Astrocyte of the spinal cord (primary cell): Measurements from ENCODE around the gene CD22.

Experiments used
- DNase-seq: peaks from one replicate; pipeline ENCODE4 v3.0.0; 2011; ENCODE audit warnings: low read depth, low spot score
- H3K4me3 ChIP-seq: 2 replicates; pipeline ENCODE4 v1.5.1; 2011; ENCODE audit warnings: low read depth, mild to moderate bottlenecking, low read length, moderate library complexity
- CTCF ChIP-seq: IDR thresholded peaks from 2 replicates; pipeline ENCODE4 v1.5.1; 2012; ENCODE audit warnings: low read depth, mild to moderate bottlenecking, low read length, inconsistent platforms
- in situ Hi-C: cut with HindIII; loops from 2 replicates; pipeline ENCODE4 v1.10.0; 2017; ENCODE audit warnings: low sequenced_read_pairs

CD22 gene

GRCh38 chr19:35346193-35347052 is 17.4 kb downstream of the CD22 start:
- H3K4me3 ChIP-seq = no peak overlapping the region
- TF ChIP-seq CTCF = no peak
- DNase-seq = no peak
- in situ Hi-C loops = no loop called here

GRCh38 chr19:35347171-35347929 is 18.4 kb downstream of the CD22 start, which contains the start of gene FFAR1:
FFAR1 (plus strand) TSS chr19:35347902; CDS start chr19:35351552, 3,650 bp downstream.
- H3K4me3 ChIP-seq = no peak within 1 kb of the TSS
- DNase-seq = no peak
- in situ Hi-C loops = no loop called here
- TF ChIP-seq CTCF = no peak

DNA sequence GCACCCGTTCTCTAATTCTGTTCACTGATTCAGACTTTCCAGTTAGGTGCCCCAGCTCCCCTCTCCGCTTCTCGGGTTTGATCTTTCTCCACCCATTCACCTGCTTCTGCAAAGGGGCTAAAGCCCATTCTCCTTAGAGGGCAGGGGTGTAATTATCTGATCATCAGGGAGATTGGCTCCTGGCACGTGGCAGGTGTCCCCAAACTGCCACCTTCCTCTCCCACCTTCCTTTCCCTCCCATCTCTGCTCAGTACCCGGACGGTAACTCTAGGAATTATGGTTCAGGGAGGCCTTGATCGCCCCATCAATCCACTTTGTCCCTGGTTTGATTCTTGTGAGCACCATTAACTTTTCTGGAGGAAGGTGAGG is 18.9 kb downstream of the CD22 start:
- in situ Hi-C loops = no loop called here
- H3K4me3 ChIP-seq = no peak overlapping the region
- TF ChIP-seq CTCF = no peak
- no peak for DNase-seq

DNA sequence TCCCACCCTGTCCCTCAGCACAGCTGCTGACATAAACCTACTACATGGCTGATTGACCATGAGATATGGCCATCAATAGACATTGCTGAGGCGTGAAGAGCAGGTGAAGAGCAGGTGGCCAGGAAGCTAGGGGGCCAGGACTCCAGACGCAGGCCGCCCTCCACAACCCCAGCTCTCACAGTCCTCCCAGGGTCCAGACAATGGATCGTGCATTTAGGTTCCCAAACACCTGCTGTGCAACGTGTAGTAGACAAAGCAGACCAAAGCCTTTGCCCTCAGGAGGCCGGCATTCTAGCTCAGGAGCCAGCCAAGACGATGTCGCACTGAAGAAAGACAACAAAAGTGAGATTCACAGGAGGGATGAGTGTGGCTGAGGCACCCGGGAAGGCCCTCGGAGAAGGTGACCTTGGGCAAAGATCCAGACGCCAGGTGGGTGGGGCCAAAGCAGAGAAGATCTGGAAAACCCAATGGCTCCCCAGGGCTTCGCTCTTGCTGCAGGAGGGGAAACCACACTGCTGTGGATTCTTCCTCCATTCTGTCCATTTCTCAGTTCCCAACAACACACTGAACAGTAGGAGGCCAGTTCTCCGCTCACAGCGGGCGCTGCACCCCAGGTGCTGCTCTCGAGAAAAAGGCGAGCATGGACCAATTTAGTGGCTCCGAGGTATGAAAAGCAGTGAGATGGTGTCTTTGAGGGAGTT is 20.1 kb downstream of the CD22 start:
- H3K4me3 ChIP-seq = no peak overlapping the region
- TF ChIP-seq CTCF = no peak
- no peak for DNase-seq
- in situ Hi-C loops = no loop called here

- no peak overlapping the region for H3K4me3 ChIP-seq
- no peak for TF ChIP-seq CTCF
- in situ Hi-C loops = no loop called here
- DNase-seq = no peak
These were observed 20.9 kb downstream of the CD22 start for GRCh38 chr19:35349614-35350521.
